H1 (cell line): ENCODE measurements around the gene ELOF1. TPM values are rescaled to one million over a fixed set of nuclear protein-coding genes. Genes with fewer than 3 reads are reported as not detected.
"Not testable (repeated sequence)": the region's sequence is repeated elsewhere in the genome, so short reads cannot be mapped to it uniquely, and the experiment has no call there.

Experiments
- CTCF ChIA-PET: fragments of 300-600 bp; sonication (Branson Sonifier 250); formaldehyde crosslinking; loops from one replicate; lab custom pipeline; 2021; ENCODE audit not compliant: partially characterized antibody; lab: Charles Lee
- POLR2A ChIA-PET: fragments of 300-600 bp; sonication (Branson Sonifier 250); formaldehyde crosslinking; loops from one replicate; lab custom pipeline; 2021; ENCODE audit warnings: inconsistent platforms; ENCODE audit not compliant: partially characterized antibody; lab: Charles Lee
- DNase-seq, 2 experiments: peaks; one replicate each; pipeline versions ENCODE4 v3.0.0 to v3.0.0-alpha.2; 2010 to 2022; ENCODE audit warnings: low spot score in 2 of 2, low read depth in 1 of 2, mixed read lengths in 1 of 2
- FAIRE-seq: peaks from 2 replicates; lab custom pipeline; 2011; peaks lifted over from hg19 to GRCh38; lab: Jason Lieb, UNC
- H2AFZ ChIP-seq: 2 replicates; pipeline ENCODE4 v1.8.1; 2012; ENCODE audit warnings: low read length, inconsistent platforms
- H2AK5ac ChIP-seq: 2 replicates; pipeline ENCODE4 v1.6.1; 2013; ENCODE audit warnings: low read depth, low read length
- H2BK120ac ChIP-seq: replicated peaks from 2 replicates; pipeline ENCODE3; 2013; ENCODE audit warnings: low read depth, low read length, inconsistent platforms
- H2BK12ac ChIP-seq: 2 replicates; pipeline ENCODE4 v1.6.1; 2013; ENCODE audit warnings: low read depth, low read length
- H2BK15ac ChIP-seq: 2 replicates; pipeline ENCODE4 v1.6.1; 2013; ENCODE audit warnings: low read length
- H2BK20ac ChIP-seq: 2 replicates; pipeline ENCODE4 v1.6.1; 2013; ENCODE audit warnings: low read length
- H2BK5ac ChIP-seq: 2 replicates; pipeline ENCODE4 v1.6.1; 2013; ENCODE audit warnings: low read depth, low read length
- H3K14ac ChIP-seq: 2 replicates; pipeline ENCODE4 v1.6.1; 2013; ENCODE audit warnings: inconsistent platforms; ENCODE audit not compliant: insufficient read length
- H3K18ac ChIP-seq: 2 replicates; pipeline ENCODE4 v1.6.1; 2013; ENCODE audit warnings: low read length; ENCODE audit errors: extremely low read depth
- H3K23ac ChIP-seq: 2 replicates; pipeline ENCODE4 v1.6.1; 2013; ENCODE audit warnings: inconsistent platforms; ENCODE audit not compliant: insufficient read length
- H3K23me2 ChIP-seq: 2 replicates; pipeline ENCODE4 v1.6.1; 2013; ENCODE audit warnings: low read depth, low read length
- H3K27ac ChIP-seq: 2 replicates; pipeline ENCODE4 v1.6.1; 2011; ENCODE audit warnings: low read depth, low read length, inconsistent platforms
- H3K27me3 ChIP-seq, 4 experiments: replicated peaks in 1 of 4; 1 replicate in 1 of 4; 2 replicates in 3 of 4; pipeline versions ENCODE4 v1.6.1 to v1.8.1; 2011 to 2013; ENCODE audit warnings: low read length in 3 of 4, mild to moderate bottlenecking in 3 of 4, inconsistent platforms in 2 of 4, mixed read lengths in 2 of 4, moderate library complexity in 1 of 4; ENCODE audit not compliant: control insufficient read depth in 3 of 4, insufficient read depth in 3 of 4; ENCODE audit errors: extremely low read depth in 1 of 4
- H3K36me3 ChIP-seq, 4 experiments: 2 replicates each; pipeline versions ENCODE4 v1.6.1 to v1.8.1; 2011 to 2013; ENCODE audit warnings: mild to moderate bottlenecking in 4 of 4, low read length in 3 of 4, moderate library complexity in 2 of 4, control low read depth in 1 of 4, inconsistent platforms in 1 of 4; ENCODE audit not compliant: insufficient read depth in 4 of 4, control insufficient read depth in 2 of 4
- H3K4ac ChIP-seq: replicated peaks from 2 replicates; pipeline ENCODE3; 2013; ENCODE audit warnings: low read length, low read depth, mixed read lengths, inconsistent platforms; ENCODE audit not compliant: insufficient read length
- H3K4me1 ChIP-seq, 4 experiments: replicated peaks in 1 of 4; 1 replicate in 1 of 4; 2 replicates in 3 of 4; pipeline versions ENCODE4 v1.6.1 to v1.8.1; 2011 to 2013; ENCODE audit warnings: low read length in 3 of 4, inconsistent platforms in 2 of 4, mixed read lengths in 1 of 4; ENCODE audit not compliant: insufficient read depth in 4 of 4, control insufficient read depth in 3 of 4
- H3K4me2 ChIP-seq, 2 experiments: 2 replicates each; pipeline versions ENCODE4 v1.6.1 to v1.8.1; 2011 to 2013; ENCODE audit warnings: low read depth in 2 of 2, low read length in 2 of 2, control low read depth in 1 of 2, inconsistent platforms in 1 of 2, mild to moderate bottlenecking in 1 of 2; ENCODE audit not compliant: insufficient read depth in 1 of 2
- H3K4me3 ChIP-seq, 4 experiments: fragments of 200-600, 300-600 bp in 1 of 4; sonication (generic), shearing (Covaris generic), sonication (Bioruptor Twin) in 1 of 4; 2 replicates each; pipeline versions ENCODE4 v1.5.1 to v1.8.1; 2011 to 2016; ENCODE audit warnings: low read length in 4 of 4, low read depth in 3 of 4, control low read depth in 2 of 4, inconsistent platforms in 2 of 4, mild to moderate bottlenecking in 2 of 4, mixed read lengths in 1 of 4, moderate library complexity in 1 of 4; ENCODE audit not compliant: insufficient read depth in 2 of 4; ENCODE audit errors: extremely low read depth in 1 of 4
- H3K56ac ChIP-seq: replicated peaks from 2 replicates; pipeline ENCODE3; 2013; ENCODE audit warnings: low read depth, mild to moderate bottlenecking, mixed read lengths, low read length, inconsistent platforms; ENCODE audit not compliant: insufficient read length
- H3K79me1 ChIP-seq: 2 replicates; pipeline ENCODE4 v1.6.1; 2013; ENCODE audit warnings: low read depth, low read length, control low read depth
- H3K79me2 ChIP-seq, 2 experiments: 2 replicates each; pipeline versions ENCODE4 v1.6.1 to v1.8.1; 2012 to 2013; ENCODE audit warnings: low read length in 2 of 2, mild to moderate bottlenecking in 2 of 2, inconsistent platforms in 1 of 2; ENCODE audit not compliant: insufficient read depth in 2 of 2, control insufficient read depth in 1 of 2
- H3K9ac ChIP-seq, 4 experiments: replicated peaks in 1 of 4; 1 replicate in 1 of 4; 2 replicates in 3 of 4; pipeline versions ENCODE4 v1.6.1 to v1.8.1; 2011 to 2013; ENCODE audit warnings: low read depth in 3 of 4, low read length in 3 of 4, control low read depth in 2 of 4, mild to moderate bottlenecking in 2 of 4, moderate library complexity in 2 of 4, inconsistent platforms in 1 of 4; ENCODE audit errors: extremely low read depth in 1 of 4
- H3K9me3 ChIP-seq, 2 experiments: 2 replicates each; pipeline versions ENCODE4 v1.6.1 to v1.8.1; 2012 to 2013; ENCODE audit warnings: mild to moderate bottlenecking in 2 of 2, moderate library complexity in 2 of 2, control low read depth in 1 of 2, inconsistent platforms in 1 of 2, low read depth in 1 of 2, low read length in 1 of 2, mixed read lengths in 1 of 2; ENCODE audit not compliant: insufficient read depth in 2 of 2
- H4K20me1 ChIP-seq, 2 experiments: replicated peaks in 1 of 2; 2 replicates each; pipeline versions ENCODE3 to v1.8.1; 2011 to 2013; ENCODE audit warnings: inconsistent platforms in 2 of 2, low read length in 2 of 2, mild to moderate bottlenecking in 1 of 2; ENCODE audit not compliant: insufficient read depth in 2 of 2, control insufficient read depth in 1 of 2
- H4K5ac ChIP-seq: 2 replicates; pipeline ENCODE4 v1.6.1; 2013; ENCODE audit warnings: low read length, low read depth, mixed read lengths, inconsistent platforms; ENCODE audit not compliant: insufficient read length
- H4K8ac ChIP-seq: 2 replicates; pipeline ENCODE4 v1.8.0; 2013; ENCODE audit warnings: mild to moderate bottlenecking, moderate library complexity, low read length, inconsistent platforms; ENCODE audit not compliant: insufficient read depth; ENCODE audit errors: extremely low read depth
- H4K91ac ChIP-seq: replicated peaks from 2 replicates; pipeline ENCODE3; 2013; ENCODE audit warnings: low read length, mixed read lengths, inconsistent platforms; ENCODE audit not compliant: insufficient read length
- WGBS, 2 experiments: shearing (Covaris generic) in 1 of 2; methylation state at CpG; one replicate each; pipeline versions ENCODE4 v1.1.6 to v1.1.7; 2013 to 2015; ENCODE audit warnings: low lambda C conversion rate in 2 of 2, mixed read lengths in 2 of 2, inconsistent platforms in 1 of 2, low coverage in 1 of 2, missing lambda C conversion rate in 1 of 2; ENCODE audit not compliant: insufficient replicate concordance in 2 of 2, insufficient coverage in 1 of 2, insufficient read length in 1 of 2; ENCODE audit errors: extremely low coverage in 1 of 2, missing lambda C conversion rate in 1 of 2; 5-methylcytosine and 5-hydroxymethylcytosine counted together
- polyA plus RNA-seq, 7 experiments: library from polyadenylated mRNA; depleted of rRNA in 3 of 7; stranded (reverse) in 5 of 7; unstranded in 2 of 7; fragments of >200 nt in 5 of 7; fragments of 200-250 nt in 2 of 7; gene quantifications; 1 replicate in 5 of 7; 2 replicates in 1 of 7; 4 replicates in 1 of 7; pipeline versions ENCODE4 v1.2.1 to v1.2.3, GENCODE V29; 2011 to 2013; ENCODE audit warnings: missing spikeins in 2 of 7, mixed read lengths in 2 of 7
- total RNA-seq: library from RNA; stranded (reverse); fragmentation: NEBNext Ultra II Directional; extraction: Animal tissue kit (Norgen Biotek cat#: 25700); gene quantifications from 2 replicates; pipeline ENCODE4 v1.2.1, GENCODE V29; 2021

ELOF1 gene
- total and polyA plus RNA-seq, 2 of the 8 experiments (the other 6 are each of a cell fraction or from before 2014, with no cell fraction given) = 84.2 to 101 TPM

DNA sequence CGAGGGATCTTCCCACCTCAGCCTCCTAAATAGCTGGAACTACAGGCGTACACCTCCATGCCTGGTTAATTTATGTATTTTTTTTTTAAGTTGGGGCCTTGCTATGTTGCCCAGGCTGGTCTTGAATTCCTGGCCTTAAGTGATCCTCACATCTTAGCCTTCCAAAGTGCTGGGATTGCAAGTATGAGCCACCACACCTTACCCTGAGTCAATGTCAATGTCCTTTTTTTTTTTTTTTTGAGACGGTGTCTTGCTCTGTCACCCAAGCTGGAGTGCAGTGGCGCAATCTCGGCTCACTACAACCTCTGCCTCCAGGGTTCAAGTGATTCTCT lies 6.6 kb upstream of the ELOF1 start:
- H4K8ac ChIP-seq, H2AK5ac ChIP-seq, H3K27me3 ChIP-seq, H3K23me2 ChIP-seq, H2BK15ac ChIP-seq, H3K9ac ChIP-seq, H4K5ac ChIP-seq, H3K27ac ChIP-seq, CTCF ChIA-PET, H3K56ac ChIP-seq, H4K20me1 ChIP-seq, POLR2A ChIA-PET, H2BK12ac ChIP-seq, H2BK20ac ChIP-seq, H4K91ac ChIP-seq, H3K9me3 ChIP-seq, H3K4me3 ChIP-seq, H3K36me3 ChIP-seq, H3K79me2 ChIP-seq, H3K23ac ChIP-seq, H2BK120ac ChIP-seq, H3K79me1 ChIP-seq, H3K4me2 ChIP-seq, DNase-seq, H3K18ac ChIP-seq, H2BK5ac ChIP-seq, H3K14ac ChIP-seq, FAIRE-seq, H2AFZ ChIP-seq, H3K4ac ChIP-seq, H3K4me1 ChIP-seq: not testable (repeated sequence)
- 92% methylated on average over 3 of the region's 5 CpGs; no CpG with 5 or more reads in 1 of the 2 experiments for WGBS, 2 experiments

DNA sequence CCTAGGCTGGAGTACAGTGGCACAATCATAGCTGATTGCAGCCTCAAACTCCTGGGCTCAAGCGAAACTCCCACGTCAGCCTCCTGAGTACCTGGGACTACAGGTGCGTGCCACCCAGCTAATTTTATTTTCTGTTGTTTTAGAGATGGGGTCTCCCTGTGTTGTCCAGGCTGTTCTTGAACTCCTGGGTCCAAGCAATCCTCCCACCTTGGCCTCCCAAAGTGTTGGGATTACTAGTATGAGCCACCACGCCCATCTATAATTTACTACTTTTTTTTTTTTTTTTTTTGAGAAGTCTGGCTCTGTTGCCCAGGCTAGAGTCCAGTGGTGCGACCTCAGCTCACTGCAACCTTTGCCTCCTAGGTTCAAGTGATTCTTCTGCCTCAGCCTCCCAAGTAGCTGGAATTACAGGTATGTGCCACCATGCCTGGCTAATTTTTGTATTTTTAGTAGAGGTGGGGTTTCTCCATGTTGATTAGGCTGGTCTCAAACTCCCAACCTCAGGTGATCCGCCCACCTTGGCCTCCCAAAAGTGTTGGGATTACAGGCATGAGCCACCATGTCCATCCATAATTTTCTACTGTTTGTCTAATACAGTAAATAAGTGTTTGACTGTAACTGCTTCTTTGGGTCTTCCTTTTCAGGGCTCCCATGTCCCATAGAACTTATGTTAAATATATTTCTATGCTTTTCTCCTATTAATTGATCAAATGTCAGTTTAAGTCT lies 5.2 kb upstream of the ELOF1 start:
- not testable (repeated sequence) for H4K20me1 ChIP-seq, H2BK12ac ChIP-seq, H2BK15ac ChIP-seq, H3K14ac ChIP-seq, H2BK5ac ChIP-seq, DNase-seq, H3K4me3 ChIP-seq, H4K91ac ChIP-seq, H3K27me3 ChIP-seq, H3K23me2 ChIP-seq, H3K79me1 ChIP-seq, H3K36me3 ChIP-seq, H3K4ac ChIP-seq, H3K18ac ChIP-seq, H3K9me3 ChIP-seq, H3K4me2 ChIP-seq, H3K27ac ChIP-seq, H2BK20ac ChIP-seq, H3K79me2 ChIP-seq, H2AFZ ChIP-seq, H2AK5ac ChIP-seq, H2BK120ac ChIP-seq, H4K8ac ChIP-seq, FAIRE-seq, H3K23ac ChIP-seq, H3K9ac ChIP-seq, H4K5ac ChIP-seq, H3K56ac ChIP-seq, H3K4me1 ChIP-seq
- WGBS, 2 experiments = 93% methylated on average over 6 of the region's 6 CpGs; no CpG with 5 or more reads in 1 of the 2 experiments
- CTCF ChIA-PET = interaction anchor here (0.6 to 2.9 kb wide), 9 partner anchors 9 to 112 kb away, joined by 3 to 16 read pairs (median 3); no protein-coding TSS in a partner anchor
- POLR2A ChIA-PET = interaction anchor here (0.7 to 1.4 kb wide), 2 partner anchors 11 to 33 kb away, joined by 3 to 4 read pairs; partner anchors contain the start of gene ZNF627
